H54 (cell line): ENCODE measurements around the gene CCDC61.
A peak's percentile ranks its signal among the peaks of the same experiment; 100 is the strongest.

ENCODE experiments used
- DNase-seq: peaks from one replicate; pipeline ENCODE4 v3.0.0; 2011; ENCODE audit warnings: low spot score, mixed read lengths; ENCODE audit not compliant: insufficient read length
- FAIRE-seq: peaks from 3 replicates; lab custom pipeline; 2011; peaks lifted over from hg19 to GRCh38; lab: Jason Lieb, UNC
- POLR2A ChIP-seq: IDR thresholded peaks from 2 replicates; pipeline ENCODE4 v1.6.1; 2011; ENCODE audit warnings: low read depth, mild to moderate bottlenecking, low read length

Gene CCDC61

GRCh38 chr19:45994456-45994997, 740 bp upstream of the CCDC61 start:
- no peak for TF ChIP-seq POLR2A
- DNase-seq, result no peak
- FAIRE-seq, result no peak

DNA sequence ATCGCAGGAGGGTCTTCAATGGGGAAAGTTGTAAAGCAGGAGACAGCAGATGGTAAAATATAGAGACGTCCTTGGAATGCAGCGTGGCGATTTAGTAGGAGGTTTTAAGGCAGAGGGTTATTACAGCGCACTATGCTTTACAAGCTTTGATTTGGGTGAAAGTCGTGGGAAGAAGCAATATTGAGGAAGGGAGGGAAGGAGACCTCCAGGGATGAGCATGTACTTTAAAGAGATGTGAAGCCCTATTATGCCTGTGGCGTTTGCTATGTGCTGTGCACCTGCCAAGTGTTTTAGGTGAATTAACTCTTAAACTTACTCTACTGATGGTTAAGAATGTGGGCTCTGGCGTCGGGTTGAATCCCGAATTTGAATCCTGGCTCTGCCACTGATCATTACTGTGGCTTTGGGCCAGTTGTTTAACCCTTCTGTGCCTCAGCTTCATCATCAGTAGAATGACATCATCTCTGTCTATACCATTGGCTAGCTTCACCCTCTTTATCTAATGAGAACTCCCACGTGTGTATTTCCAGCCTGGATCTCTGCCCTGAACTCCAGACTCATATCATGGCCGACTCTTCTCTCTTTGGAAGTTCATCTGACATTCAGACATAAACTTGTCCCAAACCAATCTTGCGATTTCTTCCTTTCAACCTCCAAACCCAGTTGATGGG, 583 bp downstream of the CCDC61 start:
- FAIRE-seq (no peak), DNase-seq (no peak)
- TF ChIP-seq POLR2A, result no peak

- TF ChIP-seq POLR2A, result no peak
- FAIRE-seq, result no peak
- DNase-seq, result no peak
These were observed 1.7 kb downstream of the CCDC61 start for GRCh38 chr19:45996933-45997332.

DNA sequence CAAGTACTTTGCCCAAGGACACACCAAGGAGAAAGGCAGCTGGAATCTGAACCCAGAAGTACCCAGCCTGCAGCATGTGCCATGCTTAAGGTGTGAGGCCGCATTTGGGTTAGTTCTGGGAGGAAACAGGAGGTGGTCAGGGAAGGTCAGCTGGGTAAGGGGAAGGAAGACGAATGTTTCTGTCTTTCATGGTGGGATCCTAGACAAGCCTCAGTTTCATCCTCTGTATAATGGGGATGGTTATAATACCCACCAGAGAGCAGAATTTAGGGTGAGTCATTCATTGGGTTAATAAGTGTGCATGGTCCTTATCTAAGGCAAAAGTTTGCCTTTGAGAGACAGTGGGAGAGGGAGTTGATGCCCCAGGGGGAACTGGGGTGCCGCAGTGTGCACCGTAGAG, 3.6 kb downstream of the CCDC61 start:
- no peak for FAIRE-seq
- DNase-seq, result no peak
- no peak for TF ChIP-seq POLR2A

- no peak for TF ChIP-seq POLR2A
- DNase-seq (no peak), FAIRE-seq (no peak)
These were observed 4.4 kb downstream of the CCDC61 start for GRCh38 chr19:45999653-46000121.

DNA sequence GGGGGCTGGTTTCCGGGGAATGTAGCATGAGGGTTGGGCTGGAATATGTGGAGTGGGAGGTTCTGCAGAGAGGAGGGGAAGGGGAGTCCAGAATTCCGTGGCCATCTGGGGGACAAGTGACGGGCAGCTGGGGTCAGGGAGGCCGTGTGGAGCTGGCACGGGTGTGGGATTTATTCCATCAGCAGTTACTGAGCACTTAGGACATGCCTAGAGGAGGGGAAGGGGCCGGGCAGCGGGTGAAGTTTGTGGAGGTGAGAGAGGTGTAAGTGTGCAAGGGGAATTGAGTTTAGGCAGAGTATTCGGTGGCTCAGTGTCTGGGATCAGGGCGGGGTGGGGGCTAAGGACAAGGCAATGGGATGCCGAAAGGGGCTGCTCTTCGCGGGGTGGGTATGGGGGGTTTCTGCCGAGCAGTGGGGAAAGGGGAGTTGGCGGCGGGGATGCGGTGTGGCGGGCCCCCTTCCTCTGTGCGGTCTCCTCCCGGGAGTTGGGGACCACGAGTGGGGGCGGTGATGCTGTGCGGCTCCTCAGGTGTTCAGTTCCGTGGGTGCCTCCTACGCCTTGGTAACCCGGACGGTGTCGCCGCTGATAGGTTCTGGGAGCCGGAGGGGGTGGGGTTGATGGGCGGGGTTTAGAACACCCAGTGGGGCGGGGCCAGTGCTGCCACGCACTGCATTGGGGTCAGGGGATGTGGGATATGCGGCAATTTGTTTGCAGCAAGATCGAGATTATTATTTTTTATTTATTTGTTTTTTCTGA, 5.4 kb downstream of the CCDC61 start:
- TF ChIP-seq POLR2A, result no peak
- FAIRE-seq (no peak), DNase-seq (no peak)

DNA sequence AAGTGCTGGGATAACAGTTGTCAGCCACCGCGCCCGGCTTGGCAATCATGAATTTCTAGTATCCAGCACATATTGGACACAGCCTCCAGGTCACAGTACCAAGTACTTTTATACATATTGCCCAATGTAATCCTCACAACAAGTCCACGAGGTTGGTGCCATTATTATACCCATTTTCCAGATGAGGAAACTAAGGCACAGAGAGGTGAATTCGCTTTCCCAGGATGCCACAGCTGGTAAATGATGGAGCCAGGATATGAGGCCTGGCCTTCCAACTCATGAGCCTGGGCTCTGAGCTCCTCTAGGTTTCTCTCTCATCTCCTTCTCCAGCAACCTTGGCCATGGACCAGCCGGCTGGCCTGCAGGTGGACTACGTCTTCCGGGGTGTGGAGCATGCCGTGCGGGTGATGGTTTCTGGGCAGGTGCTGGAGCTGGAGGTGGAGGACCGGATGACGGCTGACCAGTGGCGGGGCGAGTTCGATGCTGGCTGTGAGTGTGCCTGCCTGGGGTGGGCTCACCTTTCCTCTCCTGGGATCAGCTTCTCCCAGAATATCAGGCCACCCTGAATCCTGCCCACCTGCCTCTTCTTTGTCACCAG, 7.5 kb downstream of the CCDC61 start:
- TF ChIP-seq POLR2A, result no peak
- FAIRE-seq (no peak), DNase-seq (no peak)

DNA sequence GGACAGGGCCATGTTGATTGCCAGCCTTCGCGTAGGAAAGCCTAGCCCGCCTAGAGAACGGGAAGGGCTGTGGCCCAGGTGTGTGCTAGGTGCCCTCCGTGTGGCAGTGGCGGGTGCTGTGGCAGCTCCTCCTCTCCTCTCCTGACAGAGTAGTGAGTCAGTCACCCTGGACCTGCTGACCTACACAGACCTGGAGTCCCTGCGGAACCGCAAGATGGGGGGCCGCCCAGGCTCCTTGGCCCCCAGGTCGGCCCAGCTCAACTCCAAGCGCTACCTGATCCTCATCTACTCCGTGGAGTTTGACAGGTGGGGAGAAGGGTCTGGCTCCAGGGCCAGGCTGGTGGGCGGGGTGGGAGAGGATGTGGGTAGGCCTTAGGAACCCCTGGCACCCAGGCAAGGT, 11.1 kb downstream of the CCDC61 start:
- FAIRE-seq (no peak), DNase-seq (no peak)
- no peak for TF ChIP-seq POLR2A

- no peak for DNase-seq
- FAIRE-seq, result peak; percentile 48
- TF ChIP-seq POLR2A, result no peak
These were observed 14.6 kb downstream of the CCDC61 start for GRCh38 chr19:46009530-46010510.

DNA sequence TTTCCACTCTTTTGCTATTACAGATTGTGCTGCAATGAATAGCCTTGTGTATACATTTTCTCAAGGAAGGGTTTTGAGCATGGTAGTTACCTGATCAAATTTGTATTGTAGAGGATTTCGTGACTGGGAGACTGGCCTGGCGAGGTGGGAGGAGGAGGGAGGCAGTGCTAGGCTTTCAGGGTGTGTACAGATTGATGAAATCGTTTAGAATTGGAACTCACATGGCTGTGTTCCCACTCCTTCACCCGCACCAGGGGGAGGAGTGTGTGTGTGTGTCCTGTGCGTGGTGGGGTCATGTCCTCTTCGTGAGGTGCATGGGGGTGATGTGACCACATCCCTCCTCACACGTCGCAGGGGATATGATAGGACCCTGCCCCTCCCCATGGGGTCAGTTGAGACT, 19.3 kb downstream of the CCDC61 start:
- no peak for TF ChIP-seq POLR2A
- DNase-seq, result no peak
- no peak for FAIRE-seq

GRCh38 chr19:46014941-46015686, 19.8 kb downstream of the CCDC61 start:
- DNase-seq (no peak), FAIRE-seq (no peak)
- TF ChIP-seq POLR2A, result no peak

- TF ChIP-seq POLR2A, result no peak
- FAIRE-seq, result no peak
- no peak for DNase-seq
These were observed 20.6 kb downstream of the CCDC61 start for GRCh38 chr19:46015687-46016425.
